ENCODE data around the gene HOXA10.

DNA sequence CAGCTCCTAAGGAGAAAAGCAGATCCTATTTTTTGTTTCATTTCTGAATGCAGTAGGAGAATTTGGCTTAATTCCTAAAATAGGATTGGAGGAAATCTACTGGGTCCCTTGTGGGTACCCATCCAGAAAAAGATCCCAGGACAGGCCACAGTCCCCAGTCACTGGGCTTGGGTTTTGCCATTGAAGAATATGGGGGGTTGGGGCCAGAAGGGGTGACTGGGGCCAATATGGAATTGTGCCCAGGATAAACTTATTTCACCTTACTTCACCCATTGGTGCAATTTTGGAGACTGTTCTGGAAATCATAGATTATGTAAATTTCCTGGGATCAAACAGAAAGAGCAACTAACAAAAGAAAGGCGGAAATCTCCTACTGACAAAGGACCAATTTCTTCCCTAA is 35.6 kb downstream of the HOXA10 start:
- TF ChIP-seq, protein P1, sequence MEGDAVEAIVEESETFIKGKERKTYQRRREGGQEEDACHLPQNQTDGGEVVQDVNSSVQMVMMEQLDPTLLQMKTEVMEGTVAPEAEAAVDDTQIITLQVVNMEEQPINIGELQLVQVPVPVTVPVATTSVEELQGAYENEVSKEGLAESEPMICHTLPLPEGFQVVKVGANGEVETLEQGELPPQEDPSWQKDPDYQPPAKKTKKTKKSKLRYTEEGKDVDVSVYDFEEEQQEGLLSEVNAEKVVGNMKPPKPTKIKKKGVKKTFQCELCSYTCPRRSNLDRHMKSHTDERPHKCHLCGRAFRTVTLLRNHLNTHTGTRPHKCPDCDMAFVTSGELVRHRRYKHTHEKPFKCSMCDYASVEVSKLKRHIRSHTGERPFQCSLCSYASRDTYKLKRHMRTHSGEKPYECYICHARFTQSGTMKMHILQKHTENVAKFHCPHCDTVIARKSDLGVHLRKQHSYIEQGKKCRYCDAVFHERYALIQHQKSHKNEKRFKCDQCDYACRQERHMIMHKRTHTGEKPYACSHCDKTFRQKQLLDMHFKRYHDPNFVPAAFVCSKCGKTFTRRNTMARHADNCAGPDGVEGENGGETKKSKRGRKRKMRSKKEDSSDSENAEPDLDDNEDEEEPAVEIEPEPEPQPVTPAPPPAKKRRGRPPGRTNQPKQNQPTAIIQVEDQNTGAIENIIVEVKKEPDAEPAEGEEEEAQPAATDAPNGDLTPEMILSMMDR (conservative IDR thresholded peaks at IDR 0.05; ENCODE audit: low read depth, low read length) = no peak
- no peak for TF ChIP-seq EZH2 (IDR thresholded peaks at IDR 0.05; ENCODE audit: borderline replicate concordance, low read depth, low read length, poor library complexity, severe bottlenecking)
